GM12878 (cell line): ENCODE data around the gene GHRL.

Source experiments
- ASH2L ChIP-seq: fragments of 300-600, 200-600 bp; sonication (generic); IDR thresholded peaks from 2 replicates; pipeline ENCODE4 v1.6.1; 2017; ENCODE audit warnings: low read depth, mild to moderate bottlenecking, borderline replicate concordance
- CEBPB ChIP-seq, 2 experiments: fragments of 150-350 bp in 1 of 2; IDR thresholded peaks; 2 replicates each; pipeline ENCODE4 v1.6.1; 2012 to 2014; ENCODE audit warnings: low read depth in 2 of 2, low read length in 2 of 2, borderline replicate concordance in 1 of 2, inconsistent platforms in 1 of 2
- EP300 ChIP-seq, 2 experiments: fragments of 150-350 bp in 1 of 2; IDR thresholded peaks; 2 replicates each; pipeline ENCODE4 v1.6.1; 2011 to 2012; ENCODE audit warnings: low read depth in 2 of 2, low read length in 2 of 2, borderline replicate concordance in 1 of 2, improper control_type of control experiment in 1 of 2, inconsistent platforms in 1 of 2; ENCODE audit not compliant: control insufficient read depth in 1 of 2
- HDGF ChIP-seq: fragments of 450-650 bp; IDR thresholded peaks from 2 replicates; pipeline ENCODE4 v1.6.1; 2016; ENCODE audit warnings: antibody characterized with exemption
- POLR2AphosphoS5 ChIP-seq: IDR thresholded peaks from 2 replicates; pipeline ENCODE4 v1.6.1; 2011; ENCODE audit warnings: mild to moderate bottlenecking, low read length, inconsistent platforms
- RFX5 ChIP-seq: IDR thresholded peaks from 2 replicates; pipeline ENCODE4 v1.6.1; 2011; ENCODE audit warnings: low read depth, low read length, improper control_type of control experiment
- TF ChIP-seq, protein P1 (sequence below): IDR thresholded peaks from 2 replicates; pipeline ENCODE4 v1.6.1; 2011; ENCODE audit warnings: low read depth, low read length, improper control_type of control experiment, borderline replicate concordance

DNA sequence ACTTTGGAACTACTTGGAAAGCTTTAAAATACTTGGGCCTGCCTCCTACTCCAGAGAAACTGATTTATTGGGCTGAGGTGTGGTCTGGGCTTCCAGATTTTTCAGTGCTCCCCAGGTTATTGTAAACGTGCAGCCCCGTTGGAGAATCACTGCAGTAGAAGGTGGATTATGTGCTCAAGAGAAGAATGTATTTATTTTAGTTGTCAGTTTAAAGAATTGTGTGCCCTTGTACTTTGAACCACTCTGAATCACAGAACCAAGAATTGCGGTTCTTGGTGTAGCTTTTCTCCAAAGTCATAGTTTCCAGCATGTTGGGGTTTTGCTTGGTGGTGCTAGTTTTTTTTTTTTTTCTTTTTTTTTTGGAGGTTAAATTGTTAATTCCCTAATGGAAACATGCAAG lies 42.9 kb downstream of the GHRL start:
- TF ChIP-seq HDGF (no peak), ASH2L (no peak), EP300 (IDR thresholded peaks at IDR 0.05; ENCODE audit: borderline replicate concordance in 1 of 2, control insufficient read depth in 1 of 2, low read depth in 2 of 2, low read length in 2 of 2) (no peak), POLR2AphosphoS5 (no peak), RFX5 (no peak), CEBPB (IDR thresholded peaks at IDR 0.05; ENCODE audit: borderline replicate concordance in 1 of 2, low read depth in 2 of 2, low read length in 2 of 2) (no peak)
- TF ChIP-seq, protein P1, sequence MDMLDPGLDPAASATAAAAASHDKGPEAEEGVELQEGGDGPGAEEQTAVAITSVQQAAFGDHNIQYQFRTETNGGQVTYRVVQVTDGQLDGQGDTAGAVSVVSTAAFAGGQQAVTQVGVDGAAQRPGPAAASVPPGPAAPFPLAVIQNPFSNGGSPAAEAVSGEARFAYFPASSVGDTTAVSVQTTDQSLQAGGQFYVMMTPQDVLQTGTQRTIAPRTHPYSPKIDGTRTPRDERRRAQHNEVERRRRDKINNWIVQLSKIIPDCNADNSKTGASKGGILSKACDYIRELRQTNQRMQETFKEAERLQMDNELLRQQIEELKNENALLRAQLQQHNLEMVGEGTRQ: no peak
